Measurements from ENCODE around the gene KIF20B. TPM values are rescaled to one million over a fixed set of nuclear protein-coding genes. Genes with fewer than 3 reads are reported as not detected.

Gene KIF20B
- total RNA-seq, 1 experiment from 2014 or later: 48.1 TPM

GRCh38 chr10:89809766-89810165 is 108.4 kb downstream of the KIF20B start:
- Histone ChIP-seq H3K9me3 (ENCODE audit: control insufficient read depth, insufficient read depth, low read depth, low read length) (no peaks in the 10 kb centered on the region), H3K27ac (ENCODE audit: low read length) (no peak overlapping the region), H3K27me3 (ENCODE audit: control insufficient read depth, insufficient read depth, low read length) (no peaks in the 10 kb centered on the region; the same call in 1 of the 2 replicates), H3K4me1 (ENCODE audit: control insufficient read depth, insufficient read depth, low read length) (no peaks in the 10 kb centered on the region), H3K4me3 (ENCODE audit: low read depth in 2 of 2, low read length in 2 of 2) (no peak overlapping the region), H3K36me3 (ENCODE audit: control insufficient read depth, insufficient read depth, low read length) (no peaks in the 10 kb centered on the region)
- in situ Hi-C loops (cut with HindIII; ENCODE audit: low pct_unique_long_range_greater_than_20kb, low sequenced_read_pairs): no loop called here
- POLR2A ChIA-PET: no interaction called here
- BruUV-seq (replicated peaks): no TSS peak
- intact Hi-C loops (cut with micrococcal nuclease; ENCODE audit: unreplicated experiment): no loop called here
- TF ChIP-seq POLR2AphosphoS5 (IDR thresholded peaks at IDR 0.05; ENCODE audit: low read depth, low read length) (no peak), SIN3A (IDR thresholded peaks at IDR 0.05; ENCODE audit: borderline replicate concordance, insufficient read depth, low read depth, low read length) (no peak), TCF7L2 (IDR thresholded peaks at IDR 0.05; ENCODE audit: low read depth, low read length) (no peak), CTCF (IDR thresholded peaks at IDR 0.05) (no peak), REST (IDR thresholded peaks at IDR 0.05; ENCODE audit: insufficient read depth in 1 of 2, low read depth in 2 of 2, low read length in 1 of 2) (no peak)
- DNase-seq (ENCODE audit: low read depth, low spot score) (no peak), ATAC-seq (no peak)
- CTCF ChIA-PET: no interaction called here

- in situ Hi-C loops (cut with HindIII; ENCODE audit: low pct_unique_long_range_greater_than_20kb, low sequenced_read_pairs) (no loop called here), intact Hi-C loops (cut with micrococcal nuclease; ENCODE audit: unreplicated experiment) (loop anchor here (1.0 kb wide), 1 partner anchor 12 kb away; no protein-coding TSS in a partner anchor)
- DNase-seq (ENCODE audit: low read depth, low spot score): no peak
- POLR2A ChIA-PET: no interaction called here
- Histone ChIP-seq H3K27ac (ENCODE audit: low read length) (no peak overlapping the region), H3K36me3 (ENCODE audit: control insufficient read depth, insufficient read depth, low read length) (no peaks in the 10 kb centered on the region), H3K27me3 (ENCODE audit: control insufficient read depth, insufficient read depth, low read length) (no peaks in the 10 kb centered on the region; the same call in 1 of the 2 replicates), H3K9me3 (ENCODE audit: control insufficient read depth, insufficient read depth, low read depth, low read length) (no peaks in the 10 kb centered on the region), H3K4me3 (ENCODE audit: low read depth in 2 of 2, low read length in 2 of 2) (no peak overlapping the region), H3K4me1 (ENCODE audit: control insufficient read depth, insufficient read depth, low read length) (no peaks in the 10 kb centered on the region)
- TF ChIP-seq SIN3A (IDR thresholded peaks at IDR 0.05; ENCODE audit: borderline replicate concordance, insufficient read depth, low read depth, low read length) (no peak), REST (IDR thresholded peaks at IDR 0.05; ENCODE audit: insufficient read depth in 1 of 2, low read depth in 2 of 2, low read length in 1 of 2) (no peak), TCF7L2 (IDR thresholded peaks at IDR 0.05; ENCODE audit: low read depth, low read length) (no peak), CTCF (IDR thresholded peaks at IDR 0.05) (no peak), POLR2AphosphoS5 (IDR thresholded peaks at IDR 0.05; ENCODE audit: low read depth, low read length) (no peak)
- no peak for ATAC-seq
- BruUV-seq (replicated peaks): no TSS peak
- CTCF ChIA-PET: no interaction called here
These were observed 109.6 kb downstream of the KIF20B start for GRCh38 chr10:89810908-89811525.
